ENCODE measurements around the gene NEK11. TPM values are rescaled to one million over a fixed set of nuclear protein-coding genes. Genes with fewer than 3 reads are reported as not detected.

NEK11 gene
- total RNA-seq, 1 experiment from 2014 or later = 5.0 TPM

DNA sequence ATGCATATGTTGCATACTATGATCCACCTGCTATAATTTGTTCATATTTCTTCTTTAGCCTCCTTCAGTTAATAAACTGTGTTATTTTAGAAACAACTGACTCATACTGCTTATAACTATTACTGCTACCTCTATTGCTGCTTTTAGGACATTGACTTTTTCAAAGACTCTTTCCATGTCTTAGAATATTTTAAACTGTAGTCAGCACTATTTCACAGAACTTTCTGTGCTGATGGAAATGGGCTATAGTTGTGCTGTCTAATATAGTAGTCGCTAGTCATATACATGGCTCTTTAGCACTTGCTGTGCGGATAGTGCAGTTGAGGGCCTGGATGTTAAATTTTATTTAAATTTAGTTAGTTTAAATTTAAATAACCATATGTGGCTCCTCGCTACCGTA lies 55.6 kb downstream of the NEK11 start:
- Histone ChIP-seq H3K27ac (ENCODE audit: low read depth, low read length, poor library complexity, severe bottlenecking) (no peak overlapping the region), H3K4me3 (ENCODE audit: low read depth, low read length, poor library complexity, severe bottlenecking) (no peak overlapping the region), H3K9me3 (ENCODE audit: low read depth, low read length, poor library complexity, severe bottlenecking) (no peaks in the 10 kb centered on the region), H3K4me1 (ENCODE audit: insufficient read depth, low read length, poor library complexity, severe bottlenecking) (peaks cover 6% of the 10 kb centered on the region), H3K36me3 (ENCODE audit: insufficient read depth, low read length, poor library complexity, severe bottlenecking) (no peaks in the 10 kb centered on the region), H3K27me3 (replicated peaks; ENCODE audit: insufficient read depth, low read depth, low read length, poor library complexity) (no peaks in the 10 kb centered on the region)
- ChIA-PET POLR2A (ENCODE audit: low non-redundant PET) (no interaction called here), CTCF (no interaction called here)
- TF ChIP-seq EZH2 (IDR thresholded peaks at IDR 0.05; ENCODE audit: borderline replicate concordance, low read depth, low read length, poor library complexity, severe bottlenecking) (no peak), CTCF (conservative IDR thresholded peaks at IDR 0.05; ENCODE audit: low read depth, low read length) (no peak)
- intact Hi-C loops (cut with micrococcal nuclease; ENCODE audit: unreplicated experiment) = no loop called here
- DNase-seq (ENCODE audit: low spot score) = no peak
- BruUV-seq (replicated peaks) = no TSS peak

DNA sequence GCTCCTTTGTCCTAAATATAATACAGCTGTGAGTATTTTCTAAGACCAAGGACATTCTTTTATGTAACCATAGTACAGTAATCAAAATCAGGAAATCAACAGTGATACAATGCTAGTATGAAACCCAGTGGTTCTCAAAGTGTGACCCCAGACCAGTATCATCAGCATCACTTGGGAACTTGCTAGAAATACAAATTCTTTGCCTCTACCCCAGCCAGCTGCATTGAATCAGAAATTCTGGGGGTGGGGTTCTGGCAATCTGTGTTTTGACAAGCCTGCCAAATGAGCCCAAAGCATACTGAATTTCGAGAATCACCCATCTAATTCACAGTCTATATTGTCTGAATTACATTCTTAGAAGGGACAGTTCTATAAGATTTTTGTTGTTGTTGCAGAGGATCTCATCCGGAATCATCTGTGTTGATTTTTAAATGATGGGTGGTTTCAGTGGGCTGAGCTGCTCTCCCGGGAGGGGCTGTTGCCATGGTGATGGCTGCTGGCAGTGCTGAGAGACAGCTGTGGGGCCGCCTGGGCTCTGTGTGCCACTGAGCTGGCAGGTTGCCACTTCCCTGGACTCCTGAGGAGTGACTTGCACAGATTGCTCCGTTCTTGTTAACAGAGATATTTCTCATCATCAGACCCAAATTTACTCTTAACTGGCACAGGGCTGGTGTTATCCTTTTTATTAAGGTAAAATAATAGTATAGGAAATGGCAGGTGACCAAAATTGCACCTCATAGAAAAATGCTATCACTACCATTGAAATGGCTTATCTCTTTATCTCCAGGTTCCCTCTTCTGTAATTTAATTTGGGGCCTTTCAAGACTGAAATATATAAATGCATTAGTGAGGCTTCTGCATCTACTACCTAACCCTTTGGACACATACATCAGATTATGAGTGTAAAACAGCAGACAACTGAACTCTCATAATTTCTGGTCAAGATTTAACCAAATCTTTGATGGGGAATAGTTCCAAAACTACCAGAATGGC lies 56.5 kb downstream of the NEK11 start:
- Histone ChIP-seq H3K9me3 (ENCODE audit: low read depth, low read length, poor library complexity, severe bottlenecking) (no peaks in the 10 kb centered on the region), H3K27ac (ENCODE audit: low read depth, low read length, poor library complexity, severe bottlenecking) (no peak overlapping the region), H3K36me3 (ENCODE audit: insufficient read depth, low read length, poor library complexity, severe bottlenecking) (no peaks in the 10 kb centered on the region), H3K4me3 (ENCODE audit: low read depth, low read length, poor library complexity, severe bottlenecking) (no peak overlapping the region), H3K4me1 (ENCODE audit: insufficient read depth, low read length, poor library complexity, severe bottlenecking) (peaks cover 6% of the 10 kb centered on the region), H3K27me3 (replicated peaks; ENCODE audit: insufficient read depth, low read depth, low read length, poor library complexity) (no peaks in the 10 kb centered on the region)
- TF ChIP-seq CTCF (conservative IDR thresholded peaks at IDR 0.05; ENCODE audit: low read depth, low read length) = no peak
- TF ChIP-seq EZH2 (IDR thresholded peaks at IDR 0.05; ENCODE audit: borderline replicate concordance, low read depth, low read length, poor library complexity, severe bottlenecking) = no peak
- ChIA-PET CTCF (no interaction called here), POLR2A (ENCODE audit: low non-redundant PET) (interaction anchor here (0.6 kb wide), 1 partner anchor 1151 kb away, joined by 4 read pairs; no protein-coding TSS in a partner anchor)
- intact Hi-C loops (cut with micrococcal nuclease; ENCODE audit: unreplicated experiment) = no loop called here
- BruUV-seq (replicated peaks) = no TSS peak
- DNase-seq (ENCODE audit: low spot score) = peak; percentile 89

- H3K4me3 ChIP-seq (ENCODE audit: low read depth, low read length, poor library complexity, severe bottlenecking) = no peak overlapping the region
- no peak overlapping the region for H3K27ac ChIP-seq (ENCODE audit: low read depth, low read length, poor library complexity, severe bottlenecking)
- ChIA-PET CTCF (no interaction called here), POLR2A (ENCODE audit: low non-redundant PET) (no interaction called here)
- peak; percentile 5 for DNase-seq (ENCODE audit: low spot score)
- no peaks in the 10 kb centered on the region for H3K36me3 ChIP-seq (ENCODE audit: insufficient read depth, low read length, poor library complexity, severe bottlenecking)
- H3K4me1 ChIP-seq (ENCODE audit: insufficient read depth, low read length, poor library complexity, severe bottlenecking) = no peaks in the 10 kb centered on the region
- intact Hi-C loops (cut with micrococcal nuclease; ENCODE audit: unreplicated experiment) = no loop called here
- H3K27me3 ChIP-seq (replicated peaks; ENCODE audit: insufficient read depth, low read depth, low read length, poor library complexity) = no peaks in the 10 kb centered on the region
- no peak for TF ChIP-seq EZH2 (IDR thresholded peaks at IDR 0.05; ENCODE audit: borderline replicate concordance, low read depth, low read length, poor library complexity, severe bottlenecking)
- TF ChIP-seq CTCF (conservative IDR thresholded peaks at IDR 0.05; ENCODE audit: low read depth, low read length) = no peak
- no TSS peak for BruUV-seq (replicated peaks)
- no peaks in the 10 kb centered on the region for H3K9me3 ChIP-seq (ENCODE audit: low read depth, low read length, poor library complexity, severe bottlenecking)
These were observed 65.1 kb downstream of the NEK11 start for GRCh38 chr3:131091768-131092167.

All from A673 (cell line).